ENCODE measurements around the gene RAB26. TPM values are rescaled to one million over a fixed set of nuclear protein-coding genes. Genes with fewer than 3 reads are reported as not detected.
A peak's percentile ranks its signal among the peaks of the same experiment; 100 is the strongest.
"Not testable (repeated sequence)": the region's sequence is repeated elsewhere in the genome, so short reads cannot be mapped to it uniquely, and the experiment has no call there.

Gene RAB26, protein sequence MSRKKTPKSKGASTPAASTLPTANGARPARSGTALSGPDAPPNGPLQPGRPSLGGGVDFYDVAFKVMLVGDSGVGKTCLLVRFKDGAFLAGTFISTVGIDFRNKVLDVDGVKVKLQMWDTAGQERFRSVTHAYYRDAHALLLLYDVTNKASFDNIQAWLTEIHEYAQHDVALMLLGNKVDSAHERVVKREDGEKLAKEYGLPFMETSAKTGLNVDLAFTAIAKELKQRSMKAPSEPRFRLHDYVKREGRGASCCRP
- total RNA-seq (ENCODE audit: unreplicated experiment), result 292 TPM
- long read RNA-seq, transcript RAB26-204 (8 exons, 1,720 nt), result minor isoform, 91 of 288 reads
- long read RNA-seq, transcript RAB26-201 (9 exons, 1,675 nt), result major isoform, 104 of 288 reads
- long read RNA-seq, partial matches to known transcripts, result 47 of 288 reads
- long read RNA-seq, other reads (novel, unspliced or antisense), result 46 of 288 reads

DNA sequence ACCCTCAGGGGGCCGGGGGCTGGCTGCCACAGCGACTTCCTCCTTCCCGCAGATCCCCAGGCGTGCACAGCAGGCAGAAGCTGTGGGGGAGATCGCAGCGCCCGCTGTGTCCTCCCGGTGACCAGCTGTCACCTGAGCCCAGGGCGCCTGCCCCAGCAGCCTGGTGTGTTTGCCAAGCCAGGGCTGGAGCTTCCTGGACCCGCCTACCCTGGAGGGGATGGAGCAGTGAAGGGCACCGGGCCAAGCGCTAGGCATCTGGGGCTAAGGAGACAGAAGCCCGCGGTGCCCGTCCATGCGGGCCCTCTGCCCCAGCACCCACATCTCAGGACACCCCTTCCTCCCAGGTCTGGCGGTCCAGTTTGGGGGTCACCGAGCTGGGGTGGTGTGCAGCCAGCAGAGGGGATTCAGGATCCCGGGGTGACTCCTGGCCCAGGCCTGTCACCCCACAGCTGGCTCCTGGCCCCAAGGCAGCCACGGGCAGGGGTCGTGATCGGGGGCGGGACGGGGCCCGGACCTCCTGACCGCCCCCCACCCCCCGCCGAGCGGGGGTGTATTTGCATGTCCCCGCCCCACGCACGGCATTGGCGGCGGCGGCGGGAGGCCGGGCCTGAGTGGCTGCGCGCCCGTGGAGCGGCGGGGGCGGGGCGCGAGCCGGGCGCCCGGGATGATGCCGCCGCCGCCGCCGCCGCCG, at the start of gene RAB26:
Gene RAB26, plus strand, starts transcription at position 645 of the 691 bp plus-strand sequence. CDS start 159 bp downstream, outside the sequence.
- H3K4me3 Mint-ChIP-seq (ENCODE audit: unreplicated experiment), result peak within 1 kb of the TSS; percentile 90
- H3K4me1 Mint-ChIP-seq (ENCODE audit: low read depth, unreplicated experiment), result peaks cover 19% of the 10 kb centered on the region
- H3K9me3 Mint-ChIP-seq (ENCODE audit: unreplicated experiment), result peaks cover 19% of the 10 kb centered on the region
- no peak for TF ChIP-seq CTCF (IDR thresholded peaks at IDR 0.05; ENCODE audit: partially characterized antibody, unreplicated experiment)
- DNase-seq, result peak; percentile 85
- peaks cover 22% of the 10 kb centered on the region for H3K27me3 Mint-ChIP-seq (ENCODE audit: unreplicated experiment)
- peak within 1 kb of the TSS; percentile 89 for H3K27ac Mint-ChIP-seq (ENCODE audit: unreplicated experiment)
- H3K36me3 Mint-ChIP-seq (ENCODE audit: unreplicated experiment), result no peaks in the 10 kb centered on the region

- H3K27ac Mint-ChIP-seq (ENCODE audit: unreplicated experiment); H3K36me3 Mint-ChIP-seq (ENCODE audit: unreplicated experiment); H3K27me3 Mint-ChIP-seq (ENCODE audit: unreplicated experiment); DNase-seq; H3K9me3 Mint-ChIP-seq (ENCODE audit: unreplicated experiment); H3K4me1 Mint-ChIP-seq (ENCODE audit: low read depth, unreplicated experiment); H3K4me3 Mint-ChIP-seq (ENCODE audit: unreplicated experiment): not testable (repeated sequence)
These were observed 46.8 kb upstream of the RAB26 start for GRCh38 chr16:2101581-2101980.

GRCh38 chr16:2102471-2102870, 46.0 kb upstream of the RAB26 start:
- Mint-ChIP-seq H3K4me3 (ENCODE audit: unreplicated experiment) (no peak overlapping the region), H3K4me1 (ENCODE audit: low read depth, unreplicated experiment) (no peaks in the 10 kb centered on the region), H3K9me3 (ENCODE audit: unreplicated experiment) (peaks cover 2% of the 10 kb centered on the region), H3K27me3 (ENCODE audit: unreplicated experiment) (no peaks in the 10 kb centered on the region), H3K27ac (ENCODE audit: unreplicated experiment) (no peak overlapping the region), H3K36me3 (ENCODE audit: unreplicated experiment) (no peaks in the 10 kb centered on the region)
- DNase-seq, result no peak
- no peak for TF ChIP-seq CTCF (IDR thresholded peaks at IDR 0.05; ENCODE audit: partially characterized antibody, unreplicated experiment)

DNA sequence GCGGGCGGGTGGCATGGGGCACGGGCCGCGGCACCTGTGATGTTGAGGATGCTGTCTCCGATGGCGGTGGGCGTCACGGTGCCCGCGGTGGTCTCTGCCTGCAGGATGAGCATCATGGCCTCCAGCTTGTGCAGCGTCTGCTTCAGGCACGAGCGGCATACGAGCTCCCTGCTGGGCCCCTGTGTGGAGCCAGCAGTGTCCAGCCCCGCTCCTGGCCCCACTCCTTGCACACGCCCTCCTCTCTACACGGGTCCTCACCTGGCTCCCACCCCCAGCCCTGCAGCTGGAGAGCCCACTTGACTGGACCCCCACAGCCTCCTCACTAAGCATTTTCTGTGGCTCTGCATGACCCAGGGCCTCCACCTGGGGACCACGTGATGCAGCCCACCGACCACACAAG, 44.0 kb upstream of the RAB26 start:
- H3K27ac Mint-ChIP-seq (ENCODE audit: unreplicated experiment); H3K4me3 Mint-ChIP-seq (ENCODE audit: unreplicated experiment); H3K36me3 Mint-ChIP-seq (ENCODE audit: unreplicated experiment); DNase-seq; H3K27me3 Mint-ChIP-seq (ENCODE audit: unreplicated experiment); H3K4me1 Mint-ChIP-seq (ENCODE audit: low read depth, unreplicated experiment); H3K9me3 Mint-ChIP-seq (ENCODE audit: unreplicated experiment): not testable (repeated sequence)

GRCh38 chr16:2105291-2105690, 43.1 kb upstream of the RAB26 start:
- not testable (repeated sequence) for DNase-seq; H3K4me1 Mint-ChIP-seq (ENCODE audit: low read depth, unreplicated experiment); H3K4me3 Mint-ChIP-seq (ENCODE audit: unreplicated experiment); H3K27me3 Mint-ChIP-seq (ENCODE audit: unreplicated experiment); H3K9me3 Mint-ChIP-seq (ENCODE audit: unreplicated experiment); H3K36me3 Mint-ChIP-seq (ENCODE audit: unreplicated experiment); H3K27ac Mint-ChIP-seq (ENCODE audit: unreplicated experiment)

DNA sequence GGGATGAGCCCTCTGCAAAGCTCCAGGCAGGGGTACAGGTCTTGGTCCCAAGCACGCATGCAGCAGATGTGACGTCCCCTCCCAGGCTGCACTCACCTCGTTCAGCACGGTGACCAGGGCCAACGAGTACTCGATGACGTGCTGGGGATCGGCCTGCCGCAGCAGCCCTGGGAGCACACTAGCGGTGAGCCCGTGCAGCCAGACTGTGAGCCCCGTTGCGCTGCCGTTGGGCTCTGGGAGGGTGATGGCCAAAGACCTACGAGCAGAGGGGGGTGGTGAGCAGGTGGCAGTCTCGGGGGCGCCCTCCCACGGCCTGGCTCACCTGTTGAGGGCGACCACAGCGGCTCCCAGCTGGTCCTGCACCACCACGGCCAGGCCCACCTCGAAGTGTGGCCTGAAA, 42.7 kb upstream of the RAB26 start:
- not testable (repeated sequence) for H3K9me3 Mint-ChIP-seq (ENCODE audit: unreplicated experiment); H3K4me3 Mint-ChIP-seq (ENCODE audit: unreplicated experiment); H3K4me1 Mint-ChIP-seq (ENCODE audit: low read depth, unreplicated experiment); DNase-seq; H3K27ac Mint-ChIP-seq (ENCODE audit: unreplicated experiment); H3K36me3 Mint-ChIP-seq (ENCODE audit: unreplicated experiment); H3K27me3 Mint-ChIP-seq (ENCODE audit: unreplicated experiment)

- not testable (repeated sequence) for H3K4me3 Mint-ChIP-seq (ENCODE audit: unreplicated experiment); H3K9me3 Mint-ChIP-seq (ENCODE audit: unreplicated experiment); H3K27me3 Mint-ChIP-seq (ENCODE audit: unreplicated experiment); DNase-seq; H3K36me3 Mint-ChIP-seq (ENCODE audit: unreplicated experiment); H3K4me1 Mint-ChIP-seq (ENCODE audit: low read depth, unreplicated experiment); H3K27ac Mint-ChIP-seq (ENCODE audit: unreplicated experiment)
These were observed 42.2 kb upstream of the RAB26 start for GRCh38 chr16:2106211-2106610.

GRCh38 chr16:2107121-2107790, 41.2 kb upstream of the RAB26 start:
- H3K36me3 Mint-ChIP-seq (ENCODE audit: unreplicated experiment); H3K4me1 Mint-ChIP-seq (ENCODE audit: low read depth, unreplicated experiment); H3K9me3 Mint-ChIP-seq (ENCODE audit: unreplicated experiment); H3K27me3 Mint-ChIP-seq (ENCODE audit: unreplicated experiment); H3K4me3 Mint-ChIP-seq (ENCODE audit: unreplicated experiment); DNase-seq: not testable (repeated sequence)
- peak overlapping the region; percentile 67 for H3K27ac Mint-ChIP-seq (ENCODE audit: unreplicated experiment)

- H3K9me3 Mint-ChIP-seq (ENCODE audit: unreplicated experiment); H3K27me3 Mint-ChIP-seq (ENCODE audit: unreplicated experiment); H3K36me3 Mint-ChIP-seq (ENCODE audit: unreplicated experiment); H3K4me3 Mint-ChIP-seq (ENCODE audit: unreplicated experiment); DNase-seq; H3K4me1 Mint-ChIP-seq (ENCODE audit: low read depth, unreplicated experiment): not testable (repeated sequence)
- H3K27ac Mint-ChIP-seq (ENCODE audit: unreplicated experiment), result peak overlapping the region; percentile 67
These were observed 40.7 kb upstream of the RAB26 start for GRCh38 chr16:2107791-2108125.

All from glutamatergic neuron (in vitro differentiated cells).